ENCODE results near the gene FAM227B. TPM values are rescaled to one million over a fixed set of nuclear protein-coding genes. Genes with fewer than 3 reads are reported as not detected.

The FAM227B gene
- polyA plus RNA-seq, 1 experiment, result 6.1 TPM

- TF ChIP-seq CTCF (IDR thresholded peaks at IDR 0.05; ENCODE audit: low read depth, low read length), result no peak
- Histone ChIP-seq H3K4me3 (ENCODE audit: low read depth, low read length) (no peak overlapping the region), H3K9me3 (ENCODE audit: control insufficient read depth, insufficient read depth, low read length) (no peaks in the 10 kb centered on the region), H3K27me3 (ENCODE audit: control insufficient read depth, insufficient read depth, low read length) (no peaks in the 10 kb centered on the region), H3K27ac (ENCODE audit: low read depth, low read length) (no peak overlapping the region)
- POLR2A ChIA-PET, result no interaction called here
- DNase-seq (ENCODE audit: low read depth, low spot score), result no peak
- CTCF ChIA-PET, result no interaction called here
These were observed 333.8 kb downstream of the FAM227B start for GRCh38 chr15:49286649-49287404.

GRCh38 chr15:49282366-49282765 lies 338.3 kb downstream of the FAM227B start:
- Histone ChIP-seq H3K27ac (ENCODE audit: low read depth, low read length) (peak overlapping the region; percentile 66), H3K9me3 (ENCODE audit: control insufficient read depth, insufficient read depth, low read length) (no peaks in the 10 kb centered on the region; the same call in 1 of the 2 replicates), H3K4me3 (ENCODE audit: low read depth, low read length) (no peak overlapping the region), H3K27me3 (ENCODE audit: control insufficient read depth, insufficient read depth, low read length) (no peaks in the 10 kb centered on the region)
- peak; percentile 79 for DNase-seq (ENCODE audit: low read depth, low spot score)
- ChIA-PET POLR2A (interaction anchor here (1.3 kb wide), 2 partner anchors 40 to 209 kb away, joined by 4 read pairs; no protein-coding TSS in a partner anchor), CTCF (no interaction called here)
- no peak for TF ChIP-seq CTCF (IDR thresholded peaks at IDR 0.05; ENCODE audit: low read depth, low read length)

- Histone ChIP-seq H3K9me3 (ENCODE audit: control insufficient read depth, insufficient read depth, low read length) (peaks cover 2% of the 10 kb centered on the region; the same call in 1 of the 2 replicates), H3K27ac (ENCODE audit: low read depth, low read length) (no peak overlapping the region), H3K4me3 (ENCODE audit: low read depth, low read length) (no peak overlapping the region), H3K27me3 (ENCODE audit: control insufficient read depth, insufficient read depth, low read length) (no peaks in the 10 kb centered on the region)
- TF ChIP-seq CTCF (IDR thresholded peaks at IDR 0.05; ENCODE audit: low read depth, low read length), result no peak
- CTCF ChIA-PET, result no interaction called here
- POLR2A ChIA-PET, result no interaction called here
- no peak for DNase-seq (ENCODE audit: low read depth, low spot score)
These were observed 340.8 kb downstream of the FAM227B start for GRCh38 chr15:49279521-49280456.

- Histone ChIP-seq H3K27ac (ENCODE audit: low read depth, low read length) (no peak overlapping the region), H3K27me3 (ENCODE audit: control insufficient read depth, insufficient read depth, low read length) (no peaks in the 10 kb centered on the region), H3K4me3 (ENCODE audit: low read depth, low read length) (no peak overlapping the region), H3K9me3 (ENCODE audit: control insufficient read depth, insufficient read depth, low read length) (peaks cover 2% of the 10 kb centered on the region; the same call in 1 of the 2 replicates)
- TF ChIP-seq CTCF (IDR thresholded peaks at IDR 0.05; ENCODE audit: low read depth, low read length), result no peak
- CTCF ChIA-PET, result no interaction called here
- POLR2A ChIA-PET, result no interaction called here
- DNase-seq (ENCODE audit: low read depth, low spot score), result no peak
These were observed 341.9 kb downstream of the FAM227B start for GRCh38 chr15:49278751-49279150.

Other genes starting within 250 kb of the FAM227B start
- 113 and 175 TPM in 2 replicates for gene FGF7, start 197.6 kb downstream of the FAM227B start, polyA plus RNA-seq (2011; rRNA removed)
- gene DTWD1, start 230 bp upstream of the FAM227B start, polyA plus RNA-seq (2011; rRNA removed), result 44.0 and 65.4 TPM in 2 replicates